Activated CD8-positive, alpha-beta memory T cell treated with anti-CD3 and anti-CD28 coated beads, Interleukin-2, amount 50 U/mL, for 1 hour (primary cell): ENCODE results near the gene HTRA3.

Experiments
- DNase-seq: peaks from one replicate; pipeline ENCODE4 v3.0.0-alpha.2; 2020; ENCODE audit errors: extremely low read depth

HTRA3 gene

GRCh38 chr4:8292478-8293107 is 23.0 kb downstream of the HTRA3 start:
- no peak for DNase-seq

GRCh38 chr4:8293131-8293975 is 23.8 kb downstream of the HTRA3 start:
- DNase-seq, result no peak

- DNase-seq, result no peak
Measured at GRCh38 chr4:8294036-8294435, 24.5 kb downstream of the HTRA3 start.

- no peak for DNase-seq
Measured at GRCh38 chr4:8294775-8295174, 25.2 kb downstream of the HTRA3 start.

DNA sequence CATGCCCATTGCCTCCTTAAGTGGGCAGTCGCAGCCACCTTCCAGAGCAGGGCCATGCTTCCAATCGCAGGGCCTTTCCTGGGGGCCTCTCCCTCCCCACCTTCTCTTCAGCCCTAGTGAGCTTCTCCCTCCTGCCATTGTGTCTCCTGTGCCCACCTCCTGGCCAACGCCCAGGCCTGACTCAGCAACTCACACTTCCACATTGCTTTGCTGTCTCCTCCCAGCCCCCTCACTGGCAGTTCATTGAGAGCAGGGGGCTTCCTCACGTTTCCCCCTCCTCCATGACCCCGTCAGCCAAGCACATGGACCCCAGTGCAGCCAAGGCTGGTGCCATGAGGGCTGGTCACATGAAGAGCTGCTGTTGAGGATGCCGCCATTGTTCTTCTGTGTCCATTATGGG is 25.9 kb downstream of the HTRA3 start:
- no peak for DNase-seq

DNA sequence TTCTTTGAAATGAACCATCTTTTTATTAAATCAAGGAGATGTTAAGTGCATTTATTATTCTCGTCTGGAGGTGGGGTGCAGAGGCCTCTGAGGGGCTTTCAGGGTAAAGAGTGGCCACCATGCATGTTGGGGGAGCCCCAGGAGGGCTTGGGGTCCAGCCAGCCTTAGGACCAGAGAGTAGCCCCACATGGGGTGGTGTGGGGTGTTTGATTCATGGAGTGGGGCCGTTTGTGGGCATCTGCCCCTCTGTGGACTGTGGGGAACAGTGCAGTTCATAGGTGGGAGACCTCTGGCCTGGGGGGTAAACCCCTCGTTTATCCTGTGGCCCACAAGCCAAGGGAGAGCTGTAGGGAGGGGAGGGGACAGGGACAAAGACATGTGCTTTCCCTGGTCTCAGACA is 26.9 kb downstream of the HTRA3 start:
- DNase-seq, result no peak

DNA sequence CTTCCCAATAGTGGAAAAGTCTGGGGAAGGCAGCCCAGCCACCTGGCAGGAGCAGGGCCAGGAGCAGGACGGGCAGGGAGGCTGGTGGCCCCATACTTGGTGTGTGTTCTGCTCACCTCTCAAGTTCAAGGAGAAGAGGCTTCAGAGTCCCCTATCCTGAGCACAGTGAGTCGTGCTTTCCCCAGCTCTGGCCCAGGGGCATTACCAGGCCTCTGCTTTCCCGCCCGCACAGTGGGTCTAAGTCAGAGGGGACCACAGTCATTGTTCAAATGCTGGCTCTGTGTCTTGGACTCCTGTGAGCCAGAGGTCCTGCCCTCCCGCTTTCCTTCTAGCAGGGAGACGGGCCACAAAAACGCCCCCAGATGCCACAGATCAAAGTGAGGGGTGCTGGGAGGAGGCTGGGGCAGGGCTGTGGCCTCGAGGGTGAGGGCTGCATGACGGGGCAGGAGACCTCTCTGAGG is 27.6 kb downstream of the HTRA3 start:
- no peak for DNase-seq

DNA sequence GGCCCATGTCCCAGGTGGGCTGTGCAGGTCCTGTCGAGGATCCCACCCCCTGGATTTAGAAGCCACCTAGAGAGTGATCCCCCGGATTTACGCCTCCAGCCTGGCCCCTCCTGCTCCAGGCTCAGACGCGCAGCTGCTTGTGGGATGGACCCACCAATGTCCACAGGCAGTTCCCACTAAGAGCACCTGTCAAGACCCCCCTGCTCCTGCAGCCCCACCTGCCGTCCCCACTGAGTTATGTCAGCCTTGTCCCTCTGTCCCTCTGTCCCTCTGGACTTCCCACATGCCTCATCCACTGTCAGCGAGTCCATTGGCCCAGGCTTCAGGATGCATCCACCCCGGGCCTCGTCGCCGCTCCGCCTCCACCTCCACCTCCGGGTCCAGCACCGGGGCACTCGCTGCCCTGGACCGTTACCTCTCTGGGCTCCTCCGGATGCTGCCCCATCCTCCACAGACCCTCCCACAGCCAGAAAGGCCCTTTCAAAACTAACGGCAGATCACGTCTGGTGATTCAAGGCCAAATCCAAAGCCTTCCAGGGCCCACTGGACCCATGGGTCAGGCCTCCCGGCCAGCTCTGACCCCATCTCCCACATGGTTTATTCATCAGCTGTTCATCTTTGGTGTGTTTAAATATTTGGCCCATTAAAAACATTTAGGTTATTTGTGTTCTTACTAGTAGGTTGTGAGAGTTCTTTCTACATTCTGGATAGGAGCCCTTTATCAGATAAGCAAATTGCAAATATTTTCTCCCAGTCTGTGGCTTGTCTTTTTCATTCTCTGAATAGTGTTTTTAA is 28.3 kb downstream of the HTRA3 start:
- DNase-seq, result no peak

- no peak for DNase-seq
Measured at GRCh38 chr4:8300832-8301231, 31.3 kb downstream of the HTRA3 start.

GRCh38 chr4:8301851-8302730 is 32.5 kb downstream of the HTRA3 start:
- DNase-seq, result no peak

GRCh38 chr4:8303081-8303480 is 33.5 kb downstream of the HTRA3 start:
- DNase-seq, result no peak

- DNase-seq, result no peak
Measured at GRCh38 chr4:8303485-8304281, 34.1 kb downstream of the HTRA3 start.

- DNase-seq, result no peak
Measured at GRCh38 chr4:8304827-8305695, 35.5 kb downstream of the HTRA3 start.

DNA sequence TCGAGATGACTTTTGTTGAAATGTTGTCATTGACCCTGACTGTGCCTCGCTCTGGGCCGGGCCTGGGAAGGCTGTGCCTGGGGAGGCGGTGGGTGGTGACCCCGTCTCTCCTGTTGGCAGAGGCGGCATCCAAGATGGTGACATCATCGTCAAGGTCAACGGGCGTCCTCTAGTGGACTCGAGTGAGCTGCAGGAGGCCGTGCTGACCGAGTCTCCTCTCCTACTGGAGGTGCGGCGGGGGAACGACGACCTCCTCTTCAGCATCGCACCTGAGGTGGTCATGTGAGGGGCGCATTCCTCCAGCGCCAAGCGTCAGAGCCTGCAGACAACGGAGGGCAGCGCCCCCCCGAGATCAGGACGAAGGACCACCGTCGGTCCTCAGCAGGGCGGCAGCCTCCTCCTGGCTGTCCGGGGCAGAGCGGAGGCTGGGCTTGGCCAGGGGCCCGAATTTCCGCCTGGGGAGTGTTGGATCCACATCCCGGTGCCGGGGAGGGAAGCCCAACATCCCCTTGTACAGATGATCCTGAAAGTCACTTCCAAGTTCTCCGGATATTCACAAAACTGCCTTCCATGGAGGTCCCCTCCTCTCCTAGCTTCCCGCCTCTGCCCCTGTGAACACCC is 36.4 kb downstream of the HTRA3 start:
- no peak for DNase-seq

DNA sequence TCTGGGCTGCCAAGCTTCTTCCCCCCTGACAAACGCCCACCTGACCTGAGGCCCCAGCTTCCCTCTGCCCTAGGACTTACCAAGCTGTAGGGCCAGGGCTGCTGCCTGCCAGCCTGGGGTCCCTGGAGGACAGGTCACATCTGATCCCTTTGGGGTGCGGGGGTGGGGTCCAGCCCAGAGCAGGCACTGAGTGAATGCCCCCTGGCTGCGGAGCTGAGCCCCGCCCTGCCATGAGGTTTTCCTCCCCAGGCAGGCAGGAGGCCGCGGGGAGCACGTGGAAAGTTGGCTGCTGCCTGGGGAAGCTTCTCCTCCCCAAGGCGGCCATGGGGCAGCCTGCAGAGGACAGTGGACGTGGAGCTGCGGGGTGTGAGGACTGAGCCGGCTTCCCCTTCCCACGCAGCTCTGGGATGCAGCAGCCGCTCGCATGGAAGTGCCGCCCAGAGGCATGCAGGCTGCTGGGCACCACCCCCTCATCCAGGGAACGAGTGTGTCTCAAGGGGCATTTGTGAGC is 37.0 kb downstream of the HTRA3 start:
- no peak for DNase-seq

DNA sequence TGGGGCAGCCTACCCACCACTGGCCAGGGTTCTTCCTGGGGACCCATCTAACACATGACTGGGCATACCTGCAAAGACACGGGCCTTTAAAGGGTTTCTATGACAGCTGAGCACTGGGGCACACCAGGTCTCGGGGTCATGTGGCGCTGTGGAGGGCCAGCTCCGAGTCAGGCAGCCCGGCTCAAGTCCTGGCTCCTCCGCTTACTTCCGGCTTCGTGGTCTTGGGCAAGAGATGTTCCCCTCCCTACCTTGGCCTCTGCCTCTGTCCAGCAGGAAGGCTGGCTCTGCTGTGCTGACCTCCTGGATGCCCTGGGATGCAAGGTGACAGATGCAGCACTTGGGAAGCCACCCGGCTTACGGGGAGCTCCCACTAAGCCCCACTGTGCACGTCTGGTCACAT is 37.6 kb downstream of the HTRA3 start:
- no peak for DNase-seq

DNA sequence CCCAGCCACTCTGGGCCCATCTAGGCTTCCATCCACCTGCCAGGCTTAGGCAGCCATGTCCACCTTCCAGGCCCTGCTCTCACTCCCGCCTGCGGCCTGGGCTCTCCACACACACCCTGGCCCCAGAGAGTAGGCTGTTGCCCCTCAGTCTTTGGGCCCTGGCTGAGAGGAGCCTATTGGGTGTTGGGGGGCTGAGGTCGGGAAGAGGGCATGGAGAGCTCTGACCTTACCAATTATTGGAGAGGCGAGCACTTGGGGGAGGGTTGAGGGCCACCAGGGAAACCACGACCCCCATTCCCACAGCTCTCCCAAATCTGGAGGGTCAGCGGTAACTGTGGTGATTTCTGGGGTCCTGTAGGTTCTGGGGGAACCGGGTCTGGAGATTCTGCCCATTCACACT is 38.2 kb downstream of the HTRA3 start:
- DNase-seq, result no peak

DNA sequence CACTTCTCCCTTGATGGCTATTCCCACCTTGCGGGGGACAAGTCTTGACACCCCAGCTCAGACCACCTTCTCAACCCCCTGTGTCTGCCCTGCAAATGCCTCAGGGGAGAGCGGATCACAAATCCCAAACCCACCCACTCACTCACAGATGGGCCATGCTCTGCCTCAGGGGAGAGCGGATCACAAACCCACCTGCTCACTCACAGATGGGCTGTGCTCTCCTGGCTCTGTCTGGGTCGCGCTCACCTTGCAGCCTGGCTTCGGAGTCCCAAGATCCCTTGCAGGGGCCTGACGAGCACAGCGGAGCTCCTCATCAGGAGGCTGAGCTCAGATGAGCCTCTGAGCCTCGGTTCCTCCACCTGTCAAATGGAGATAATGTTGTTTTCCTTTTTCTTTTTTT is 38.6 kb downstream of the HTRA3 start:
- no peak for DNase-seq
